SJSA1 (cell line): ENCODE measurements around the gene ITGBL1. TPM values are rescaled to one million over a fixed set of nuclear protein-coding genes. Genes with fewer than 3 reads are reported as not detected.

ENCODE experiments used
- DNase-seq, 2 experiments: peaks; one replicate each; pipeline ENCODE4 v3.0.0-alpha.2; 2015 to 2020; ENCODE audit warnings: low spot score in 2 of 2, low read depth in 1 of 2
- H3K27ac ChIP-seq: fragments of 250-450 bp; sonication (Bioruptor Pico); 2 replicates; pipeline ENCODE4 v1.5.1; 2020; ENCODE audit warnings: mild to moderate bottlenecking, moderate library complexity
- H3K27me3 ChIP-seq: fragments of 250-450 bp; sonication (Bioruptor Pico); replicated peaks from 2 replicates; pipeline ENCODE4 v1.5.1; 2020; ENCODE audit warnings: mild to moderate bottlenecking, moderate library complexity
- H3K36me3 ChIP-seq: fragments of 250-450 bp; sonication (Bioruptor Pico); 2 replicates; pipeline ENCODE4 v1.5.1; 2020; ENCODE audit warnings: mild to moderate bottlenecking
- H3K4me1 ChIP-seq: fragments of 250-450 bp; sonication (Bioruptor Pico); replicated peaks from 2 replicates; pipeline ENCODE4 v1.6.1; 2021; ENCODE audit warnings: mild to moderate bottlenecking
- H3K4me3 ChIP-seq: fragments of 250-450 bp; sonication (Bioruptor Pico); 2 replicates; pipeline ENCODE4 v1.5.1; 2020; ENCODE audit warnings: mild to moderate bottlenecking
- H3K9me3 ChIP-seq: fragments of 250-450 bp; sonication (Bioruptor Pico); replicated peaks from 2 replicates; pipeline ENCODE4 v1.5.1; 2020; ENCODE audit warnings: mild to moderate bottlenecking
- total RNA-seq: library from RNA; depleted of rRNA; stranded (reverse); fragments of >200 nt; shearing (Covaris generic); gene quantifications from 2 replicates; pipeline ENCODE4 v1.2.3, GENCODE V29; 2014; rRNA removed

The ITGBL1 gene, protein sequence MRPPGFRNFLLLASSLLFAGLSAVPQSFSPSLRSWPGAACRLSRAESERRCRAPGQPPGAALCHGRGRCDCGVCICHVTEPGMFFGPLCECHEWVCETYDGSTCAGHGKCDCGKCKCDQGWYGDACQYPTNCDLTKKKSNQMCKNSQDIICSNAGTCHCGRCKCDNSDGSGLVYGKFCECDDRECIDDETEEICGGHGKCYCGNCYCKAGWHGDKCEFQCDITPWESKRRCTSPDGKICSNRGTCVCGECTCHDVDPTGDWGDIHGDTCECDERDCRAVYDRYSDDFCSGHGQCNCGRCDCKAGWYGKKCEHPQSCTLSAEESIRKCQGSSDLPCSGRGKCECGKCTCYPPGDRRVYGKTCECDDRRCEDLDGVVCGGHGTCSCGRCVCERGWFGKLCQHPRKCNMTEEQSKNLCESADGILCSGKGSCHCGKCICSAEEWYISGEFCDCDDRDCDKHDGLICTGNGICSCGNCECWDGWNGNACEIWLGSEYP
- total RNA-seq = 63.3 and 100 TPM in 2 replicates

DNA sequence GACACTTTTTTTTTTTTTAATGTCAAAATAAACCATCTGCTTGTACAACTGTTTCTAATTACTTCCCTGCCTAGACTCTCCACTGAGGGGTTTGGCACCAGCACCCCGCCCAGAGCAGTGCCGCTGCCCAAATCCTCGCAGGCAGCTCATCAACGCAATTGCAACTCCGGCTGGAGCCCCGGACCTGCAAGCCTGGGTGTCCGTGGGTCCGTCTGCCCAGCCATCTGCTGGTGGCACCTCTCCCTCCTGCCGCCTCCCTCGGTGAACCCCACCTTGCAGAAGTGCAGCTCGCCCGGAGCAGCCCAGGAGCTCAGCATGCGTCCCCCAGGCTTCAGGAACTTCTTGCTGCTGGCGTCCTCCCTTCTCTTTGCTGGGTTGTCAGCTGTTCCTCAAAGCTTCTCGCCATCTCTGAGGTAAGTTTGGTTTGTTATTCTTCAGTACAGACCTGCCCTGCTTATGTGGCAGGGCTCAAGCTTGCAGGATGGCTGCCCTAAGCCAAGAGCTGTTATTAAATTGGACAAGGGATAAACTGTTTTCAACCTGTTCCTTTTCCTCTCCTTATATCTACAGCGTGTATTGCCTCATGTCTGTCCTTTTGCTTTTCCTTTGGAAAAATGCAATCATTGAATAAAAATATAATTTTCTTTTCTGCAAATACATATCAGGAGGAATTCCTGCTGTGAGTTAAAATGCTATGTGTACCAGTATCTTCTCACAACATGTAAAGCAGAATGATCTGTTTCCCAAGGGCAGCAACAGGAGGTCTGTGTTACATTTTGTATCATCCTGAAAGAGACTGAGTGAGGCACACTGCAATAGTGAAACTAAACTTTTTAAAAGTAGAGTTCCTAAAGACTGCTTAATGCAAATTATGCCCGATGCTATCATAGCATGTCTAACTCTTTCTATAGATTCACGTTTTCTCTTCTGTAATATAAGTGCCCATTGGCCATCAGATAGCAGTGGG is at the start of gene ITGBL1:
TSS of gene ITGBL1 (plus strand) at position 157 of the 967 bp plus-strand sequence. CDS start at position 316, 159 bp downstream.
- Histone ChIP-seq H3K4me3 (peak within 1 kb of the TSS; percentile 44), H3K9me3 (no peaks in the 10 kb centered on the region), H3K36me3 (no peaks in the 10 kb centered on the region), H3K4me1 (peaks cover 75% of the 10 kb centered on the region), H3K27me3 (no peaks in the 10 kb centered on the region), H3K27ac (peak within 1 kb of the TSS; percentile 99)
- peak; percentile 47 to 62 for DNase-seq

DNA sequence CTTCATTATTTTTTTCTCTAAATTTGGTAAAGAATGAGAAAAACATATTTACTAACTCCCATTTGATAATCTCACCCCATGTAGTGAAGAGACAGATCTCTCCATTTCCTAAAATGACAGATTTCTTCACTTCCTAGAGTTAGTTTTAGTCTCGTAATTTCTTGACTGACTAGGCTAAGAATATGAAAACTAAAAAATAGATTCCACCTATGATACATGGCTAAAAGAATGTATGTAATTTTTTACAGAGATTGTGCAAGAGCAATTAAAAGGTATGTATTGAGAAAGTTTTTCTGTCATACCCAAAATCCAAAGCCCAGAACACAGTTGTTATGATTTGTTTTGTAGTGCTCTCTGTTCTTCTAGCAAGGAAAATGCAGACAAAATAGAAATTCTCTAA is 45.7 kb upstream of the ITGBL1 start:
- H3K27ac ChIP-seq = no peak overlapping the region
- DNase-seq = no peak
- no peak overlapping the region for H3K4me3 ChIP-seq

DNA sequence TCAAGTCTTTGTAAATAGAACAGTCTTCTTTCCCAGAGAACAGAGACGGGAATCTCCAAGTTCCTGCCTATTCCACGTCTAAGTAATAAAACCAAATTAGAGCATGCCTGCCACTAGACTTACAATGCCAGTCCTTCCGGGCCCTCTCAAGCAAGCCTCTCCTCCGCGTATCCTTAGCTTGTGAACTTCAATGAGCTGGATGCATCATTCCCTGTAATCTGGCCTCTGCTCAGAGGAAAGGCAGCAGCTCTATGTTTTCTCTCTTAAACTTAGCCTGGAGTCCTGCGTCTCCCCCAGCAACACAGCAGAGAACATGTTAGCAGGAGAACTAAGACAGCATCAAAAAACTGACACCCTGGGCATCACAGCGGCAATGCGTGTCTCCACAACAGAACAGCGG is 44.3 kb upstream of the ITGBL1 start:
- Histone ChIP-seq H3K27me3 (no peaks in the 10 kb centered on the region), H3K36me3 (no peaks in the 10 kb centered on the region), H3K4me1 (no peaks in the 10 kb centered on the region), H3K4me3 (no peak overlapping the region), H3K9me3 (no peaks in the 10 kb centered on the region), H3K27ac (no peak overlapping the region)
- no peak for DNase-seq

More for the DNA sequence above, 45.7 kb upstream of the ITGBL1 start:
- Histone ChIP-seq H3K4me1 (no peaks in the 10 kb centered on the region), H3K36me3 (no peaks in the 10 kb centered on the region), H3K9me3 (no peaks in the 10 kb centered on the region), H3K27me3 (no peaks in the 10 kb centered on the region)

DNA sequence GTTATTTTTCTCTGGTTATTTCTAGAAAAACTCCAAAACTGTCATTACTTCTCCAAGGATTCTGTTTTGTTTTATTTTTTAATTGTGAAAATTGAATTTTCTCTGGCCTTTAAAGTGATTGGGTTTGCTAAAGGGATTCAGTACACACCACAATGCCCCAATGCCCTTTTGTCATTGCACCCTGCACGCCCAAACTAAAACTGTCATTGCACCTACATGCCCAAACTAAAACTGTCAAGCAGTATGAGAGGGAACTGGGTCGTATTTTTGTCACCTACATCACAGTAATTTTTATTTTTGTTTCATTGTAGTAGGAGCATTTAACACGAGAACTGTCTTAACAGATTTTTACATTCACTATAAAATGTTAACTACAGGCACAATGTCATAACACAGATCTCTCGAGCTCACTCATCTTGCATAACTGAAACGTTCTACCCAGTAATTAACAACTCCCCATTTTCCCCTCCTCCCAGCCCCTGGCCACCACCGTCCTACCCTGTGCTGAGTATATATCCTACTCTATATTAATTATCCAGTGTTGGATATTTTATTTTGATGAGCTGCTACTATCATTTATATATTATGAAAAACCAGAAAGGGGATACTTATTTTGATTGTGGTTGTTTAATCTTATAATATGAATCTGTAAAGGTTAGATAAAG is 43.4 kb upstream of the ITGBL1 start:
- no peaks in the 10 kb centered on the region for H3K9me3 ChIP-seq
- no peak for DNase-seq
- no peaks in the 10 kb centered on the region for H3K36me3 ChIP-seq
- no peak overlapping the region for H3K27ac ChIP-seq
- no peaks in the 10 kb centered on the region for H3K27me3 ChIP-seq
- no peaks in the 10 kb centered on the region for H3K4me1 ChIP-seq
- no peak overlapping the region for H3K4me3 ChIP-seq

DNA sequence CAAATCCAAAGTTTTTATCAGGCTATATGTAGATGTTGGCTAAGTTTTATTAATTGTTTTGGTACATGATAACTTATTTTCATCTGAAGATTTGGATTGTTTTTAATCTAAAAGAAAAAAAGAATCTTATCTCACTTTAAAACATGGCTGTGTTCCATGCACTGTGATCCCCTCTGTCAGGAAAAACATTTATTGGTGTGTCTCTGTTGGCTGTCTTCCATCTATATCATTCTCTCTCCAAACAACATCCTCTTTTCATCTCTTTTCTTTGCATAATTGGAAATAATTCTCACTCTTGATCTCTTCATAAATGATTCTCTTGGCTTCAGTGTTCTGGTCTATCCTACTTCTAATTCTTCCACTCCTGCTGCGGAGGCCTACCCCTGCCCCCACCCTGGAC is 40.4 kb upstream of the ITGBL1 start:
- Histone ChIP-seq H3K27me3 (no peaks in the 10 kb centered on the region), H3K4me3 (no peak overlapping the region), H3K36me3 (no peaks in the 10 kb centered on the region), H3K27ac (no peak overlapping the region), H3K4me1 (peaks cover 8% of the 10 kb centered on the region), H3K9me3 (no peaks in the 10 kb centered on the region)
- no peak for DNase-seq

DNA sequence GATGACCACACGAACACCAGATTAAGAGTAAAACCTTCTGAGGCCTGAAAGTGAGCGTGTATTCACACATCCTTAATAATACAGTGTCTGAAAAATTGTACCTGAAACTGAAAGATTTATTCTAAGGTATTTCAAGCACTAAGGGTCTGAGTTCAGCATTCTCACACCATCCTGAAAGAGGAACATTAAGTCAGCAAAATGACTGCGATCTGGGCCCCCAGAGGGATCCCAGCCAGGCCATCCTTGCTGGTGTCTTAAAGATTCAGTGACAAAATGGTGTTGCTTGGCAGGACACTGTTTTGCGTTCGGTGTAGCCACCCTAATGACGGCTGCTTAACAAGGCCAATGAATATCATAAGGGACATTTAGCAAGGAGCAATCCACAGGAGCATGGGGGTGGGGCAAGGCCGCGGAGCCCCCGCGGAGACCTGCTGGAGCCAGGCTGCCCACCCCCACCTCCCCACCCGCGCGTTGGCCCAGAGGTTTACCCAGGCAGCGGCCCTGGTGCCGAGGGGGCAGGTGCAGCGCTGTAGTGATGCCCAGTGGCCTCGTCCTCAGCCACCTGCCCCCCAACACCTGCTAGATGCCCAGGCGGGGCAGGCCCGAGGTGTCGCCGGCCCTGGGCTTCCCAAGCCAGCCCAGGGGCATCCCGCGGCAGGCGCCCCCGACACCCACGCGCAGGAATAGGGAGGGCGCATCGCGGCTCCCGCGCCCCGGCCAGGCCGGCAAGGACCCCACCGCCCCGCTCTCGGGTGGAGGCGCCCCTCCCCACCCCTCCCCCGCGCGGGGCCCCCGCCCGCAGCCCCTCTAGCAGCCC is 36.9 kb upstream of the ITGBL1 start:
- Histone ChIP-seq H3K4me1 (peaks cover 9% of the 10 kb centered on the region), H3K9me3 (no peaks in the 10 kb centered on the region), H3K27ac (no peak overlapping the region), H3K27me3 (no peaks in the 10 kb centered on the region), H3K36me3 (no peaks in the 10 kb centered on the region), H3K4me3 (peak overlapping the region; percentile 60)
- DNase-seq = no peak

DNA sequence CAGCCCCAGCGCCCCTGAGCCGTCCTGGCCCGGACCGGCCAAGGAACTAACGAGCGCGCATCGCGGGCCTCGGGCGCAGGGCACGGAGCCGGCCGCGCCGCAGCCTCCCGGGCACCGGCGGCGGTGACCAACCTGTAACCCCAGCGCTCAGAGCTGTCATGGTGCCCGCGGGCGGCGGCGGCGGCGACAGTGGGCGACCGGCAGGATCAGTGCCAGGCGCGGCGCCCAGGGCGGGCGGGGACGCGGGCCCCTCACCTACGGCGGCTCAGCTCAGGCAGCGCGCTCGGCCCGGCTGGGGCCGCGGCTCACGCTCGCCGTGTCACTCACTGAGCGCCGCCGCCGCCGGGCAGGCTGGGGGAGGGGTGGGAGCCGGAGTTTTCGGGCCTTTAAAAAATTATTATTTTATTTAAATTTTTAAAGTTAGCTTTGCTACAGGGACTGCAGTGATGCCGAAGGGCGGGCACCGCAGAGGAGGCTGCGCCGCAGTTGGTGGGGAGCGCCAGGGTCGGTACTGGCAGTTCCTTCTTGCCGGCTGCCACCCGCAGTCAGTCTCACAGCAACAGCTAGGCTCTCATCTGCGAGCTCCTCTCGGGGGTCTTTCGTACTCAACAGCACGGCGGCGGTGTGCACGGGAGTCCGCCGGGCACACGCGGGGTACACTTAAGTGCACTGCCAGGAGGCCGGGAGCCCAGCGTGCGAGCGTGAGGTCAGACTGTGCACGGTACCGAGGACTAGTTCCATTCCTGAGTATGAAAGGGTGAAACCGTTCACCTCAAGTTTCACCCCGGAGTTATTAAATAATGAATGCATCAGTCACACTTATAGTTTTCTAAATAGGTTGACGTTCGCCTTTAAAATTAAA is 36.1 kb upstream of the ITGBL1 start, which contains the start of gene NALCN:
TSS of gene NALCN (minus strand) at position 328 of the 862 bp plus-strand sequence. CDS start 17,382 bp downstream, outside the sequence.
- peaks cover 9% of the 10 kb centered on the region for H3K4me1 ChIP-seq
- H3K4me3 ChIP-seq = peak within 1 kb of the TSS; percentile 60
- DNase-seq = peak; percentile 31 to 40
- H3K27ac ChIP-seq = no peak within 1 kb of the TSS
- no peaks in the 10 kb centered on the region for H3K27me3 ChIP-seq
- no peaks in the 10 kb centered on the region for H3K9me3 ChIP-seq
- no peaks in the 10 kb centered on the region for H3K36me3 ChIP-seq

DNA sequence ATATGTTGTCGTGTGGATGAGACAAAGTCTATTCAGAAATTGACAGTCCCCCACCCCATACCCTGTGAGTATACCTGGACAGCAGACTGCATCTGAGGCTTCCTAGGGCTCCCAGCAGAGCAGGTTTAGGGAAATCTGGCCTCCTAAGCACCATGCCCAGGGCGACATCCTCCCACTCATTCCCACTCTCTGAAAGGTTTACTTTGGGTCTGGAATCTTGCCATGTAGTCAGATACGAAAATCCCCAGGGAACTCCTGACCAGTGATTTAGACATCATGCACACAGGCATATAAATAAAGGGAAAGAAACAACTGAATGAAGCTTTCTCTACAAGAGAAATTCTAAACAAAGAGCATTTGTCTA is 35.5 kb upstream of the ITGBL1 start:
- Histone ChIP-seq H3K9me3 (no peaks in the 10 kb centered on the region), H3K4me3 (peak overlapping the region; percentile 60), H3K27me3 (no peaks in the 10 kb centered on the region), H3K36me3 (no peaks in the 10 kb centered on the region), H3K27ac (no peak overlapping the region), H3K4me1 (peaks cover 9% of the 10 kb centered on the region)
- DNase-seq = peak in 1 of 2 experiments; percentile 22

DNA sequence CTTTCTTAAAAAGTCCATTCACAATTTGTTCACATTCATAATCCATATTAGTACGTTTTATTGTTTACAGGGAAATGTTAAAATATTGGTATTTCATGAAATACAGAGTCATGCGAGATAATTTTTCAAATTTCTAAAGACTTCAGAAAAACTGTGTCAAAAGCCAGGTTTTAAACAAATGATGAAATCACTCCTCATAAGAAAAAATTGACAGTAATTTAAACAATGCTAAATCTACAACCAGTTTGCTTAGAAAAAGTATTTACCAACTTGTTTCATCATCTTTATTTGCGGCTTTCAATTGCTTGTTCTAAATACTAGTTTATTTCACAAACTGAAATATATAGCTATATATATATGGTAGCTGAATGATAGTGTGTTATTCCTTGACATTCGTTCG is 35.0 kb upstream of the ITGBL1 start:
- Histone ChIP-seq H3K27me3 (no peaks in the 10 kb centered on the region), H3K4me3 (no peak overlapping the region), H3K36me3 (no peaks in the 10 kb centered on the region), H3K9me3 (no peaks in the 10 kb centered on the region), H3K27ac (no peak overlapping the region), H3K4me1 (peaks cover 9% of the 10 kb centered on the region)
- DNase-seq = no peak

DNA sequence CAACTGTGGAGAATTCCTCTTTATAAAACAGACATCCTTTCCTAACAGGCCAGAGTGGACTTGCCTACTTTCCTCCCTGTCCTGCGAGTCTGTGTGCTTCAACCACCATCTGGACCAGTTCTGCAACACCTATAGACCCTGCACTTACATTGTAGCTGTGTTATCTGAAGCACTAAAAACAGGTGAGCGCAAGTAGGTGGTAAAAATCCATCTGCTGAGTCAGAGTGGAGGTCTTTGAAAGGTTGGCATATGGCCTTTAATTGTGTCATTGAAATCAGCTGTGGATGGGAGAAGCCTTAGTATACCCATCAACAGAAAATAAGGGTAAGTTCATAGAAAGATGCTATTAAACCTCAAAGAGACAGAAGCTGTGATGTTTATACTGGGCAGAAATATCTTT is 28.6 kb upstream of the ITGBL1 start:
- Histone ChIP-seq H3K4me1 (no peaks in the 10 kb centered on the region), H3K27me3 (no peaks in the 10 kb centered on the region), H3K9me3 (no peaks in the 10 kb centered on the region), H3K4me3 (no peak overlapping the region), H3K27ac (no peak overlapping the region), H3K36me3 (no peaks in the 10 kb centered on the region)
- no peak for DNase-seq

DNA sequence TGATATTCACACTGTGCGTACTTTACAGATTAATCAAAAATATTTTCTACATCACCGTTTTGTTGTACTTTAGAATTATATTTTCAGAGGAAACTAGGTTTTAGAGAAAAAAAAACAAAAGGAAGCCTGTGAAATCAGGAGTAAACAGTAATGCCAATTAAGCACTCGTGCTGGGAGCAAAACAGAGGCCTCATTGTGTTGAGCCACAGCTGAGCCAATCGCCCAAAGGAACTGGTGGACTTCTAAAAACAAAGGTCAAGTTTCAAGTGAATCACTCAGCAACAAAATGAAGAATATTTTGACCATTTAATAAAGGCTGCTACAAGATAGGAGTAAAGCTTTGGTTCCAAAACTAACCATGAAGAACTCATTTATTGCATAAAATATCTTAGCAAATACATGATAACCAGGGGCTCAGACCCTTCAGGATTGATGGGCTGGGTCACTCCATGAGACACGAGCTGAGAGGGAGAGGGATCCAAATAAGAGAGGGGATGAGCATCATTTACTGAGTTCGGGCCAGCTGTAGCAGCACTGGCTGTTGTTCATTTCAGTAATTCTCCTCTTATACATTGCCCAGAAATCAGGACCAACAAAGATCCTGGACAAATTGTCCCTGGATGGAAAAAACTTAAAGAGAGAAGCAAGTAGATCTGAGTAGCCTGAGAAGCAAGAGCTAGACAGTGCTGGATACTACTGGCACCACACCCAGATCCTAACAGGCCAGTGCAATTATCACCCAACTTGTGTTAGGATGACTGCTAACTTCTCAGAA is 27.9 kb upstream of the ITGBL1 start:
- H3K27ac ChIP-seq = no peak overlapping the region
- no peak for DNase-seq
- no peaks in the 10 kb centered on the region for H3K36me3 ChIP-seq
- no peak overlapping the region for H3K4me3 ChIP-seq
- no peaks in the 10 kb centered on the region for H3K4me1 ChIP-seq
- no peaks in the 10 kb centered on the region for H3K27me3 ChIP-seq
- no peaks in the 10 kb centered on the region for H3K9me3 ChIP-seq

DNA sequence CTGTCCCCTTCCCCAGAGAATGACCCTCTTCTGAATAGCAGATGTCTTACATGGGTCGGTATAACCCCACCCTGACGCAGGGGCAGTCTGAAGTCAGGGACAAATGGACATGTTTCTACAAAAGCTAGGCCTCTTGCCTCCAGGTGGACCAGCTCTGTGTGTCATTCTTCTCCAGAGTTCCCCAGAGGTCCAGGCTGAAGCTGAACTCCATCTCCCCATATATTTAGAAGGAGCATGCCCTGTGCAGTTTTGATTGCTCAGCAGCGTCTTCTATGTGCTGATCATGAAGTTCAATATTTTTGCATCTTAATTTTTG is 27.4 kb upstream of the ITGBL1 start:
- Histone ChIP-seq H3K36me3 (no peaks in the 10 kb centered on the region), H3K27me3 (no peaks in the 10 kb centered on the region)

More for the DNA sequence above, 27.4 kb upstream of the ITGBL1 start:
- H3K4me1 ChIP-seq = no peaks in the 10 kb centered on the region
- no peak overlapping the region for H3K27ac ChIP-seq
- no peak for DNase-seq
- no peaks in the 10 kb centered on the region for H3K9me3 ChIP-seq
- H3K4me3 ChIP-seq = no peak overlapping the region
